CD4-positive, alpha-beta memory T cell (primary cell): ENCODE data around the gene SNAI1. TPM values are rescaled to one million over a fixed set of nuclear protein-coding genes. Genes with fewer than 3 reads are reported as not detected.

ENCODE experiments used
- CTCF ChIA-PET: fragments of 350-600 bp; sonication (Branson Sonifier 250); formaldehyde crosslinking; loops from one replicate; lab custom pipeline; 2021; ENCODE audit warnings: inconsistent platforms; ENCODE audit not compliant: partially characterized antibody; lab: Charles Lee
- POLR2A ChIA-PET: fragments of 350-600 bp; sonication (Branson Sonifier 250); formaldehyde crosslinking; loops from one replicate; lab custom pipeline; 2021; ENCODE audit not compliant: partially characterized antibody; lab: Charles Lee
- DNase-seq, 5 donors: peaks; one replicate each; pipeline versions ENCODE4 v3.0.0 to v3.0.0-alpha.2; 2020 to 2022; ENCODE audit warnings: mixed read lengths in 1 of 5
- H3K27ac ChIP-seq: one replicate; pipeline ENCODE4 v1.7.0; 2013; ENCODE audit warnings: low read depth, low read length
- H3K27me3 ChIP-seq: 2 replicates; pipeline ENCODE4 v1.7.0; 2013; ENCODE audit warnings: mild to moderate bottlenecking, low read length, moderate library complexity; ENCODE audit not compliant: insufficient read depth
- H3K36me3 ChIP-seq: 2 replicates; pipeline ENCODE4 v1.7.0; 2013; ENCODE audit warnings: mild to moderate bottlenecking, low read length, moderate library complexity; ENCODE audit not compliant: insufficient read depth
- H3K4me1 ChIP-seq: 2 replicates; pipeline ENCODE4 v1.7.0; 2013; ENCODE audit warnings: mild to moderate bottlenecking, low read length, moderate library complexity; ENCODE audit not compliant: insufficient read depth
- H3K4me3 ChIP-seq, 2 donors: one replicate each; pipeline ENCODE4 v1.7.0; 2013; ENCODE audit warnings: low read length in 2 of 2, mild to moderate bottlenecking in 1 of 2
- H3K9me3 ChIP-seq, 2 donors: one replicate each; pipeline ENCODE4 v1.7.0; 2013; ENCODE audit warnings: low read length in 2 of 2, control low read depth in 1 of 2; ENCODE audit not compliant: control insufficient read depth in 1 of 2
- H3K27ac Mint-ChIP-seq, 7 donors: one replicate each; pipeline ENCODE4 v1.8.0; 2020 to 2021; ENCODE audit warnings: mixed read lengths in 7 of 7, mild to moderate bottlenecking in 6 of 7, inconsistent platforms in 3 of 7, moderate library complexity in 3 of 7
- H3K27me3 Mint-ChIP-seq, 2 donors: one replicate each; pipeline ENCODE4 v1.8.0; 2020 to 2021; ENCODE audit warnings: mixed read lengths in 2 of 2
- H3K36me3 Mint-ChIP-seq, 2 donors: one replicate each; pipeline ENCODE4 v1.8.0; 2020 to 2021; ENCODE audit warnings: mixed read lengths in 2 of 2, inconsistent platforms in 1 of 2, mild to moderate bottlenecking in 1 of 2
- H3K4me1 Mint-ChIP-seq, 4 donors: one replicate each; pipeline ENCODE4 v1.8.0; 2020 to 2021; ENCODE audit warnings: mixed read lengths in 4 of 4, mild to moderate bottlenecking in 1 of 4
- H3K4me3 Mint-ChIP-seq, 8 donors: one replicate each; pipeline ENCODE4 v1.8.0; 2020 to 2021; ENCODE audit warnings: mixed read lengths in 8 of 8, mild to moderate bottlenecking in 7 of 8, moderate library complexity in 6 of 8, inconsistent platforms in 3 of 8
- H3K9me3 Mint-ChIP-seq, 8 donors: one replicate each; pipeline ENCODE4 v1.8.0; 2020 to 2021; ENCODE audit warnings: mixed read lengths in 8 of 8, mild to moderate bottlenecking in 5 of 8, inconsistent platforms in 3 of 8, moderate library complexity in 1 of 8
- intact Hi-C: fragments of 100-400 bp; cut with micrococcal nuclease; formaldehyde crosslinking; loops from one replicate; pipeline ENCODE4 v1.15.1; 2023
- polyA plus RNA-seq, 2 donors: library from polyadenylated mRNA; unstranded; fragments of 300-500 nt; fragmentation: Illumina TruSeq; gene quantifications; one replicate each; pipeline ENCODE4 v1.2.3, GENCODE V29; 2021
- total RNA-seq, 2 experiments: library from RNA; stranded (reverse); gene quantifications; one replicate each; pipeline ENCODE4 v1.2.3, GENCODE V29; 2021

Gene SNAI1
- total and polyA plus RNA-seq, 4 experiments from 2014 or later, result 0.17 to 0.60 (median 0.32) TPM

DNA sequence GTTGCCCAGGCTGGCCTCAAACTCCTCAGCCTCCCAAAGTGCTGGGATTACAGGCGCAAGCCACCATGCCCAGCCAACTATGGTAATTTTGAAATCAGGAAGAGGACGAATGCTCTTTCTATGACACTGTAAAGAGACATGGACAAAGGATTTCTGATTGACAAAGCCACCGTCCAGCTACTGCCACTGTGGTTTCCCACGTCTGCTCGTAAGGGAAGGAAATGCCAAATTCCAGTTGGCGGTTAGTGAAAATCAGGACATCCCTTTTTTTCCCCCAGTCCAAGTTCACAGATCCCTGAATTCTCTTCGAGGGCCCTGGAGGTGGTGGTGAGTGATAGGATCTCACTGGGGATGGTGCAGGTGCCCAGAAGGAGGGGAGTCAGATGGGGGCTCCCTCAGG lies 31.2 kb downstream of the SNAI1 start:
- POLR2A ChIA-PET, result no interaction called here
- no peak overlapping the region for H3K27ac Mint-ChIP-seq
- Histone ChIP-seq H3K27me3 (no peaks in the 10 kb centered on the region), H3K4me3 (no peak overlapping the region), H3K4me1 (no peaks in the 10 kb centered on the region), H3K9me3 (no peaks in the 10 kb centered on the region), H3K27ac (no peak overlapping the region), H3K36me3 (no peaks in the 10 kb centered on the region)
- no peak for DNase-seq
- CTCF ChIA-PET, result interaction anchor here (1.5 kb wide), 1 partner anchor 71 kb away, joined by 3 read pairs; no protein-coding TSS in a partner anchor
- no peaks in the 10 kb centered on the region for H3K36me3 Mint-ChIP-seq
- no peaks in the 10 kb centered on the region for H3K9me3 Mint-ChIP-seq
- intact Hi-C loops, result no loop called here
- no peak overlapping the region for H3K4me3 Mint-ChIP-seq
- peaks cover 4 to 10% of the 10 kb centered on the region in 2 donors for H3K27me3 Mint-ChIP-seq
- peaks cover 0 to 6% (median under 1%) of the 10 kb centered on the region in 4 donors for H3K4me1 Mint-ChIP-seq

DNA sequence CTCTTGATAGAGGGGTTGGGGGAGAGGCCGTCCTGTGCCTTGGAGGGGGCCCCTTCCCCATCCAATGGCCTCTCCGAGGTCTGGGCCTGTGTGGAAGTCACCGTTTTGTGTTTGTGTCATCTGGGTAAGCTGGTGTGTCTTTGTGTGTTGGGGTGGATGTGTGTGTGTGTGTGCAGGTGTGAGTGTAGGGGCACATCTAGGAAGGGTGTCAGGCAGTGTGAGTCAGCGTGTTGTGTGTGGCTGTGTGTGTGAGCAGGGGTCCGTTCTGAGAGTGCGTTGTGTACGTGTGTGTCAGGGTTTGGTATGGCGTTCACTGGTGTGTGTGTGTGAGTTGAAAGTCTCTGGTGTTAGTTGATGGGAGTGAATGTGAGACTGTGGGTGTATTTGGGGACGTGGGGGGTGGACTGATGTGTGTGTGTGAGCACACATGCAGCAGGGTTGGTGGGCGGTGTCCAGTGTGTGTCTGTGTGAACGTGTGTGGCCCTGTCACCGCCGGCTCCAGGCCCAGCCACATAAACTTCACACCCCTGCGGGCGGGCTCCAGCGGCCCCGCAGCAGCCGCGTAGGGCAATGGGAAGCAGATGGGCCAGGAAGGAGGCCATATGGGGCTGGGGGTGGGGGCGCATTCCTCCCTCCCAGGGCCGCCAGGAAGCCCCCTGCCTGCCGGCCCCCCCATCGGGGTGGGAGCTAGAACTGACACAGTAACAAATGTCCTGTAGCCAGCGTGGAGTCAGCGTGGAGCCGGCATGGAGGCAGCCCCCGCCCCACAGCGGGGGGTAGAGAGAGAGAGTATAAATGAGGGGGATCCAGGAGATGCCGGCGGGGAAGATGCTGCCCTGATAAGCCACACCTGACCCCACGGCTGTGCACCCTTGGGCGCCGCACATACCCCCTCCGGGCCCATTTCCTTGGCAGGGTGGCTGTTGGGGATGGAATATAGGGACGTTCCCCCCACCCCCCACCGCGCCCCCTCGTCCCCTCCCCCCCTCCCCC lies 32.1 kb downstream of the SNAI1 start:
- H3K4me3 Mint-ChIP-seq, result no peak overlapping the region
- peaks cover 4 to 10% of the 10 kb centered on the region in 2 donors for H3K27me3 Mint-ChIP-seq
- intact Hi-C loops, result no loop called here
- no peak for DNase-seq
- Histone ChIP-seq H3K4me1 (no peaks in the 10 kb centered on the region), H3K36me3 (no peaks in the 10 kb centered on the region), H3K27ac (no peak overlapping the region), H3K4me3 (no peak overlapping the region), H3K27me3 (no peaks in the 10 kb centered on the region), H3K9me3 (no peaks in the 10 kb centered on the region)
- H3K4me1 Mint-ChIP-seq, result peaks cover 0 to 6% (median under 1%) of the 10 kb centered on the region in 4 donors
- no peaks in the 10 kb centered on the region for H3K36me3 Mint-ChIP-seq
- no peaks in the 10 kb centered on the region for H3K9me3 Mint-ChIP-seq
- H3K27ac Mint-ChIP-seq, result peak overlapping the region in 1 of 7 donors; percentile 20
- CTCF ChIA-PET, result no interaction called here
- POLR2A ChIA-PET, result no interaction called here

DNA sequence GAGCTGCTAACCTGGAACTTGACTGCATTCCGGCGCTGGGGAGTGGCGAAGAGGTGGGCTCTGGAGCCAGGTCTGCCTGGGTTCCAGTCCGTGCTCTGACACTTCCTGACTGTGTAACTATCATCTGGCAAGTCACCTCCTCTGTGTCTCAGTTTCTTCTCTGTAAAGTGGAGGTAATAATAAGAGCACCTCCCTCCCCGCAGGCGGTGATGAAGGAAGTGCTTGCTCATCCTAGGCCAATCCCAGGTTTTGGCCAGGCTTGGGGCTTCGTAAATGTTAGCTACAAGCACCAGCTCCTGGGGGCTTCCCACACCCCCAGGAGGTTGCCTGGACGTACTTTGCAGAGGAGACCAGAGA lies 32.8 kb downstream of the SNAI1 start:
- H3K27ac Mint-ChIP-seq, result no peak overlapping the region
- Histone ChIP-seq H3K4me1 (no peaks in the 10 kb centered on the region), H3K27ac (no peak overlapping the region), H3K9me3 (no peaks in the 10 kb centered on the region), H3K4me3 (no peak overlapping the region), H3K27me3 (no peaks in the 10 kb centered on the region), H3K36me3 (no peaks in the 10 kb centered on the region)
- no peaks in the 10 kb centered on the region for H3K9me3 Mint-ChIP-seq
- no peak for DNase-seq
- no peaks in the 10 kb centered on the region for H3K36me3 Mint-ChIP-seq
- peaks cover 0 to 6% (median under 1%) of the 10 kb centered on the region in 4 donors for H3K4me1 Mint-ChIP-seq
- CTCF ChIA-PET, result no interaction called here
- POLR2A ChIA-PET, result no interaction called here
- no peak overlapping the region for H3K4me3 Mint-ChIP-seq
- intact Hi-C loops, result no loop called here
- peaks cover 4 to 5% of the 10 kb centered on the region in 2 donors for H3K27me3 Mint-ChIP-seq

DNA sequence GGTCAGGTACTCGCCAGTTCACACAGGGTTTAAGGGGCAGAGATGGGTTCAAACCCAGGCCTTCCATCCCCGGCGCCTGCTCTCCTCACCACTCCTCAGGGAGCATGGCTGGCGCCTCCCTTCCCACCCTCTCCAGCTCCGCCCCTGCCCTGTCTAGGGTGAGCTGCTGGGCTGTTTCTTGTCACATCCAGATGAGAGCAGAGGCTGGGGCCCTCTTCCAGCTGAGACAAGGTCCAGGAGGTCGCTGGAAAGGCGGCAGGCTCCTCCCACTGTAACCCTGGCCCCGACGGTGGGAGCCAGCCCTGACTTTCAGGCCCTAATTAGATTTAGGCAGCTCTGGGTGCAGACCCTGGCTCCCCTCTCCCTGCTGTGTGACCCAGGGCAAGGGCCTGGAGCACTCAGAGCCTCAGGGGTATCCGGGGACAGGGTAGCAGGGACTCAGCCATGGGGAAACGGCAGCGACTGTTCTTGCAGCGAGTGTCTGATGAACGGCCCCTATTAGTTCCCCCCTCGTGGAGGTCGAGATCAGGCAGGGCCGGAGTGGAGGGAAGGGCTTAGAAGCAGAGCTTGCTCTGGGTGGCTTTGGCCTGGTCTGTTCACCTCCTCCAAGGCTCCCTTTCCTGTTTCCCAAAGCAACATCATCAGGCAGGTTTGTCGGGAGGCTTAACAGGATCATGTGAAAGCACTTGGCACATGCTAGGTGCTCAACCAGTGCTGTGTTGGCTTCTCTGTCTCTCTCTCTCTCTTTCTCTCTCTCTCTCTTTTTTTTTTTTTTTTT lies 33.4 kb downstream of the SNAI1 start:
- H3K36me3 Mint-ChIP-seq, result no peaks in the 10 kb centered on the region
- no peak overlapping the region for H3K4me3 Mint-ChIP-seq
- POLR2A ChIA-PET, result no interaction called here
- no peaks in the 10 kb centered on the region for H3K9me3 Mint-ChIP-seq
- no peak for DNase-seq
- Histone ChIP-seq H3K4me1 (no peaks in the 10 kb centered on the region), H3K27ac (no peak overlapping the region), H3K27me3 (no peaks in the 10 kb centered on the region), H3K4me3 (no peak overlapping the region), H3K36me3 (no peaks in the 10 kb centered on the region), H3K9me3 (no peaks in the 10 kb centered on the region)
- peaks cover 0 to 6% (median under 1%) of the 10 kb centered on the region in 4 donors for H3K4me1 Mint-ChIP-seq
- CTCF ChIA-PET, result no interaction called here
- peaks cover 4 to 5% of the 10 kb centered on the region in 2 donors for H3K27me3 Mint-ChIP-seq
- intact Hi-C loops, result no loop called here
- no peak overlapping the region for H3K27ac Mint-ChIP-seq

DNA sequence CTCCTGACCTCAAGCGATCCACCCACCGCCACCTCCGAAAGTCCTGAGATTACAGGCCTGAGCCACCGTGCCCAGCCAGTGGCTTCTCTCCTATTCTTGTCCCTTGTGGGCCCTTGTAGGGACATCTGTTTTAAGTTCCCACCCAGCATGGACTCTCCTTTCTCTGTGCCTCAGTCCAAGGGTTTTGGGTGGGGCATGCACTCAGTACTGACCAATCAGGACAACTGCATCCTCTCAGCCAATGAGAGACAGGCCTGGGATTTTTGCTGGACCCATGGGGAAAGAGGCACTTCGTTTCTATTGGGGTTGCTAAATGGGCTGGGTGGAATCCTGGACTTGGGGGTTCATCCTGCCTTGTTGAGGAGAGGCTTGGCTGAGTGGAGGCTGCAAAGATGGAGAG lies 34.4 kb downstream of the SNAI1 start:
- Mint-ChIP-seq H3K9me3 (no peaks in the 10 kb centered on the region), H3K4me1 (peaks cover 0 to 4% (median under 1%) of the 10 kb centered on the region in 4 donors), H3K27ac (no peak overlapping the region), H3K27me3 (peaks cover 4 to 5% of the 10 kb centered on the region in 2 donors), H3K4me3 (no peak overlapping the region), H3K36me3 (no peaks in the 10 kb centered on the region)
- no peaks in the 10 kb centered on the region for H3K36me3 ChIP-seq
- H3K9me3 ChIP-seq, result no peaks in the 10 kb centered on the region
- ChIA-PET CTCF (no interaction called here), POLR2A (no interaction called here)
- intact Hi-C loops, result no loop called here
- DNase-seq, result no peak
- H3K27me3 ChIP-seq, result no peaks in the 10 kb centered on the region
- no peak overlapping the region for H3K27ac ChIP-seq
- no peak overlapping the region for H3K4me3 ChIP-seq
- no peaks in the 10 kb centered on the region for H3K4me1 ChIP-seq

DNA sequence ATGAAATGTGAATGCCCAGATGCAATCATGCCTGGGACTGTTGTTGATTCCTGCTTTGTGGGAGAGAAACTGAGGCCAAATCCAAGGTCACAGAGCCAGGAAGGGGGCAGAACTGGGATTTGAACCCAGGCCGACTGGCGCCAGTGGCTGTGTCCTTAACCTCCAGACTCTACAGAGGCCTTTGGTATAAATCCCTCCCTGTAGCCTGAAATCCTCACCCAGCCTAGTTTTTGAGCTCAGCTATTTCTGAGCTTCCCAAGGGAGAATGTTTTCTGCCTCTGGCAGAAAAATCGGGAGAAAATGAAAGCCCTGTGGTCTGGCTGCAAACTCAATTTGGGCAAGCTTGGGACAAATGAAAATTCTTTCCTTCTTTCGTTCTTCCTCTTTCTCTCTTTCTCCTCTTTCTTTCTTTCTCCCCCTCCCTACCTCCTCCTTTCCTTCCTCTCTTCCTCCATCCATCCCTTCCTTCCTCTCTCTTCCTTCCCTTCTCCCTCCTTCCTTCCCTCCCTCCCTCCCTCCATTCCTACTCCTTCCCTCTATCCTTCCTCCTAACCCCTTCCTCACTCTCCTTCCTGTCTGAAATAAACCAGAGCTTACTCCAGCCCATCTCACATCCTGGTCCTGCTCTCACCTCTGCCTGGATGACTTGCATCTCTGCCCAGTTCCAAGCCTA lies 34.9 kb downstream of the SNAI1 start:
- intact Hi-C loops, result no loop called here
- POLR2A ChIA-PET, result no interaction called here
- peaks cover 4 to 5% of the 10 kb centered on the region in 2 donors for H3K27me3 Mint-ChIP-seq
- Histone ChIP-seq H3K4me1 (no peaks in the 10 kb centered on the region), H3K9me3 (no peaks in the 10 kb centered on the region), H3K4me3 (no peak overlapping the region), H3K27me3 (no peaks in the 10 kb centered on the region), H3K36me3 (no peaks in the 10 kb centered on the region), H3K27ac (no peak overlapping the region)
- no peaks in the 10 kb centered on the region for H3K4me1 Mint-ChIP-seq
- CTCF ChIA-PET, result no interaction called here
- no peaks in the 10 kb centered on the region for H3K36me3 Mint-ChIP-seq
- no peak for DNase-seq
- no peak overlapping the region for H3K4me3 Mint-ChIP-seq
- H3K9me3 Mint-ChIP-seq, result no peaks in the 10 kb centered on the region
- H3K27ac Mint-ChIP-seq, result no peak overlapping the region
